ENCODE results near the gene ADCY10. TPM values are rescaled to one million over a fixed set of nuclear protein-coding genes. Genes with fewer than 3 reads are reported as not detected.

ADCY10 gene
- polyA plus RNA-seq, 3 donors, result 0.37 to 0.73 (median 0.40) TPM

- no peak for DNase-seq (ENCODE audit: extremely low read depth in 1 of 11, low read depth in 9 of 11, low spot score in 4 of 11)
Observed at GRCh38 chr1:167795810-167796740, 117.9 kb downstream of the ADCY10 start.

- no peak for DNase-seq (ENCODE audit: extremely low read depth in 1 of 11, low read depth in 9 of 11, low spot score in 4 of 11)
Observed at GRCh38 chr1:167794043-167794442, 119.9 kb downstream of the ADCY10 start.

GRCh38 chr1:167792188-167792565 lies 121.8 kb downstream of the ADCY10 start:
- DNase-seq (ENCODE audit: extremely low read depth in 1 of 11, low read depth in 9 of 11, low spot score in 4 of 11), result no peak

GRCh38 chr1:167791281-167792187 lies 122.4 kb downstream of the ADCY10 start:
- peak in 1 of 11 donors; percentile 48 for DNase-seq (ENCODE audit: extremely low read depth in 1 of 11, low read depth in 9 of 11, low spot score in 4 of 11)

GRCh38 chr1:167790117-167790516 lies 123.8 kb downstream of the ADCY10 start:
- no peak for DNase-seq (ENCODE audit: extremely low read depth in 1 of 11, low read depth in 9 of 11, low spot score in 4 of 11)

- DNase-seq (ENCODE audit: extremely low read depth in 1 of 11, low read depth in 9 of 11, low spot score in 4 of 11), result no peak
Observed at GRCh38 chr1:167789501-167789900, 124.4 kb downstream of the ADCY10 start.

GRCh38 chr1:167786502-167786901 lies 127.4 kb downstream of the ADCY10 start:
- no peak for DNase-seq (ENCODE audit: extremely low read depth in 1 of 11, low read depth in 9 of 11, low spot score in 4 of 11)

GRCh38 chr1:167784876-167785550 lies 128.9 kb downstream of the ADCY10 start:
- DNase-seq (ENCODE audit: extremely low read depth in 1 of 11, low read depth in 9 of 11, low spot score in 4 of 11), result no peak

- DNase-seq (ENCODE audit: extremely low read depth in 1 of 11, low read depth in 9 of 11, low spot score in 4 of 11), result no peak
Observed at GRCh38 chr1:167782946-167783345, 131.0 kb downstream of the ADCY10 start.

- no peak for DNase-seq (ENCODE audit: extremely low read depth in 1 of 11, low read depth in 9 of 11, low spot score in 4 of 11)
Observed at GRCh38 chr1:167781558-167781957, 132.4 kb downstream of the ADCY10 start.

GRCh38 chr1:167777269-167777650 lies 136.7 kb downstream of the ADCY10 start:
- DNase-seq (ENCODE audit: extremely low read depth in 1 of 11, low read depth in 9 of 11, low spot score in 4 of 11), result no peak

GRCh38 chr1:167776616-167777268 lies 137.2 kb downstream of the ADCY10 start:
- DNase-seq (ENCODE audit: extremely low read depth in 1 of 11, low read depth in 9 of 11, low spot score in 4 of 11), result no peak

GRCh38 chr1:167776151-167776550 lies 137.8 kb downstream of the ADCY10 start:
- no peak for DNase-seq (ENCODE audit: extremely low read depth in 1 of 11, low read depth in 9 of 11, low spot score in 4 of 11)

- no peak for DNase-seq (ENCODE audit: extremely low read depth in 1 of 11, low read depth in 9 of 11, low spot score in 4 of 11)
Observed at GRCh38 chr1:167775178-167775577, 138.8 kb downstream of the ADCY10 start.

- DNase-seq (ENCODE audit: extremely low read depth in 1 of 11, low read depth in 9 of 11, low spot score in 4 of 11), result no peak
Observed at GRCh38 chr1:167774710-167775109, 139.2 kb downstream of the ADCY10 start.

- no peak for DNase-seq (ENCODE audit: extremely low read depth in 1 of 11, low read depth in 9 of 11, low spot score in 4 of 11)
Observed at GRCh38 chr1:167773516-167773915, 140.4 kb downstream of the ADCY10 start.

GRCh38 chr1:167772436-167772835 lies 141.5 kb downstream of the ADCY10 start:
- no peak for DNase-seq (ENCODE audit: extremely low read depth in 1 of 11, low read depth in 9 of 11, low spot score in 4 of 11)

GRCh38 chr1:167770127-167770526 lies 143.8 kb downstream of the ADCY10 start:
- no peak for DNase-seq (ENCODE audit: extremely low read depth in 1 of 11, low read depth in 9 of 11, low spot score in 4 of 11)

- no peak for DNase-seq (ENCODE audit: extremely low read depth in 1 of 11, low read depth in 9 of 11, low spot score in 4 of 11)
Observed at GRCh38 chr1:167767761-167768160, 146.2 kb downstream of the ADCY10 start.
